Umbilical cord (tissue), 2 donors: ENCODE measurements around the gene GNS. TPM values are rescaled to one million over a fixed set of nuclear protein-coding genes. Genes with fewer than 3 reads are reported as not detected.
A peak's percentile ranks its signal among the peaks of the same experiment; 100 is the strongest.

Source experiments
- DNase-seq: peaks from one replicate; pipeline ENCODE4 v3.0.0-alpha.2; 2015; ENCODE audit warnings: low spot score
- total RNA-seq: library from RNA; depleted of rRNA; stranded (reverse); fragments of >200 nt; gene quantifications from one replicate; pipeline ENCODE4 v1.2.3, GENCODE V29; 2014; ENCODE audit warnings: low replicate concordance; ENCODE audit not compliant: insufficient read depth

Gene GNS
- total RNA-seq, 1 donor from 2014 or later = 117 TPM

- DNase-seq = peak; percentile 77
Observed at GRCh38 chr12:64675795-64676194, 83.4 kb downstream of the GNS start.

GRCh38 chr12:64674367-64674922 lies 84.8 kb downstream of the GNS start:
- DNase-seq = no peak

GRCh38 chr12:64673490-64674169 lies 85.6 kb downstream of the GNS start:
- peak; percentile 59 for DNase-seq

- DNase-seq = peak; percentile 42
Observed at GRCh38 chr12:64672925-64673409, 86.2 kb downstream of the GNS start.

- no peak for DNase-seq
Observed at GRCh38 chr12:64671681-64672080, 87.5 kb downstream of the GNS start.

- DNase-seq = peak; percentile 68
Observed at GRCh38 chr12:64670919-64671639, 88.1 kb downstream of the GNS start.

GRCh38 chr12:64670019-64670418 lies 89.2 kb downstream of the GNS start:
- no peak for DNase-seq

- no peak for DNase-seq
Observed at GRCh38 chr12:64669270-64669842, 89.8 kb downstream of the GNS start.

GRCh38 chr12:64667793-64668192 lies 91.4 kb downstream of the GNS start:
- DNase-seq = no peak

- peak; percentile 34 for DNase-seq
Observed at GRCh38 chr12:64666054-64666914, 92.9 kb downstream of the GNS start.

- peak; percentile 43 for DNase-seq
Observed at GRCh38 chr12:64665514-64665913, 93.7 kb downstream of the GNS start.

Other genes with a start within 250 kb of the GNS start
- 127 TPM for gene RASSF3, start 148.9 kb downstream of the GNS start, total RNA-seq
- gene TBC1D30, start 65.2 kb upstream of the GNS start, total RNA-seq = 14.7 TPM